CD4-positive, alpha-beta T cell treated with Interleukin-6 at 100 ng/mL for 8 hours (primary cell): ENCODE measurements around the gene CNFN.

ENCODE experiments used
- DNase-seq: peaks from one replicate; pipeline ENCODE4 v3.0.0-alpha.2; 2020; ENCODE audit warnings: mixed read lengths, low spot score

CNFN gene

DNA sequence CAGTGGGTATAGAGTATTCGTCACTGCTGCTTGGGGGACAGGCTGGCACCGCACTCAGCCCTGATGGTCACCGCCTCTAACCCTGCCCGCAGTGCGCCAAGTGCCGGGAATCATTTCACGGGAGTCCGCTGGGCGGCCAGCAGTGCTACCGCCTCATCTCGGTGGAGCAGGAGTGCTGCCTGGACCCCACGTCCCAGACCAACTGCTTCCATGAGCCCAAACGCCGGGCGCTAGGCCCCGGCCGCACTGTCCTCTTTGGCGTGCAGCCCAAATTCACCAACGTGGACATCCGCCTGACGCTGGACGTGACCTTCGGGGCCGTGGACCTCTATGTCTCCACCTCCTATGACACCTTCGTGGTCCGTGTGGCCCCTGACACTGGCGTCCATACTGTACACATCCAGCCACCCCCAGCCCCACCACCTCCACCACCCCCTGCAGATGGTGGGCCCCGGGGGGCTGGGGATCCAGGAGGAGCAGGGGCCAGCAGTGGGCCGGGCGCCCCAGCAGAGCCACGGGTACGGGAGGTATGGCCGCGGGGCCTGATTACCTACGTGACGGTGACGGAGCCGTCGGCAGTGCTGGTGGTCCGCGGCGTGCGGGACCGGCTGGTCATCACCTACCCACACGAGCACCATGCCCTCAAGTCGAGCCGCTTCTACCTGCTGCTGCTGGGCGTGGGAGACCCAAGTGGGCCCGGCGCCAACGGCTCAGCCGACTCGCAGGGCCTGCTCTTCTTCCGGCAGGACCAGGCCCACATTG is 14.5 kb downstream of the CNFN start:
- DNase-seq = no peak

DNA sequence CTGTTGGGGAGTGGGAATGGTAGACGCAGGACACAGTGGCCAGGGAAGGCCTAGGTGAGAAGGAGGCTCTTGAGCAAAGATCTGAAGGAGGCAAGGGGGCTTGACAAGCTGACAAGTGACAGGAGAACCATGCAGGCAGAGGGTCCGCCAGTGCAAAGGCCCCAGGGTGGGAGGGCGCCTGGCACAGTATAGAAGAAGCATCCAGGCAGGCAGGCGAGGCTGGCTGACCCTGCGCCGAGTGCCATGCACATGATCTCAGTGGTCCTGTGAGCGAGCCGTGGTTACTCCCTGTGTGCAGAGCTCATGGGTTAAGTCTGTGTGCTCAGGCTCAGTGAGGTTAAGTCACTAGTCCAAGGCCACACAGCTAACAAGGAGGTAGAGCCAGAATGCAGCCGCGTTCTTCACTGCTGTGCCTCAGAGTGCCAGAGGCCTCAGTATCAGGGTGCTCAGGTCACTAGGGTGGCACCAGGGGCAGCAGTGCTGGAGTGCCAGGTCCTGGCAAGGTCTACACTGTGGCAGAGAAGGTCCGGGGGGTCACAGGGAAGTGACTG is 15.2 kb downstream of the CNFN start:
- no peak for DNase-seq

DNA sequence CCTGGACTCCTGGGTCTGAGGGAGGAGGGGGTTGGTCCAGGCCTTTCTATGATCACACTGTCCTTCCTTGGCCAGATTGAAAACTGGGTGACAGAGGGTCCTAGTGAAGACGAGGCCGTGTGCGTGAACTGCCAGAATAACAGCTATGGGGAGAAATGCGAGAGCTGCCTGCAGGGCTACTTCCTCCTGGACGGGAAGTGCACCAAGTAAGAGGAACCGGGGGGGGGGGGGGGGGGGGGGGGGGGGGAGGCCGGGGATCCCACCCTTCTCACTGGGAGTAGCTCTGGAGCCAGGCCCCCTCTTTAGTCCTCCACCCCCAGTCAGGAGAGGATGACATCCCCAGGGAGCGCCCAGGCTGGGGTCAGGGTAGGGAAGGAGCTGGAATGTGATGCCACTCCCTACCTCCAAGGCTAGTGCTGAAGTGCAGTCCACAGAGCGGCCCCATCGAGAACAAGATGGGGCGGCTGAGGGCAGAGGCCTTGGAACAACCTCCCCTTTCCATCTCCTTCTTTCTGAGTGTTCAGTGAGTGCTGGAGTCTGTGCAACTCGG is 19.4 kb downstream of the CNFN start:
- no peak for DNase-seq

DNA sequence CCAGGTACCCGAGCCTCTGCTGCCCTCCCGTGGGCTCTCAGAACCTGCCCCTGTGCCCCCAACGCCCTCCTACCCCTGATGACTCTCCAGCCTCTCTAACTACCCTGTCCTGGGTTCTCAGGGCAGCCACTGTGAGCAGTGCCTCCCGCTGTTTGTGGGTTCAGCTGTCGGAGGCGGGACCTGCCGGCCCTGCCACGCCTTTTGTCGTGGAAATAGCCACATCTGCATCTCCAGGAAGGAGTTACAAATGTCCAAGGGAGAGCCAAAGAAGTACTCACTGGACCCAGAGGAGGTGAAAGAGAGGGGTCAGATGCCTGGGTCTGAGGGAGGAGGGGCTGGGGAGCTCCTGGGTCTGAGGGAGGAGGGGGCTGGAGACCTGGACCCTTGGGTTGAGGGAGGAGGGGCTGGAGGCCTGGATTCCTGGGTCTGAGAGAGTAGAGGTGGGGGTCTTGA is 20.0 kb downstream of the CNFN start:
- no peak for DNase-seq

DNA sequence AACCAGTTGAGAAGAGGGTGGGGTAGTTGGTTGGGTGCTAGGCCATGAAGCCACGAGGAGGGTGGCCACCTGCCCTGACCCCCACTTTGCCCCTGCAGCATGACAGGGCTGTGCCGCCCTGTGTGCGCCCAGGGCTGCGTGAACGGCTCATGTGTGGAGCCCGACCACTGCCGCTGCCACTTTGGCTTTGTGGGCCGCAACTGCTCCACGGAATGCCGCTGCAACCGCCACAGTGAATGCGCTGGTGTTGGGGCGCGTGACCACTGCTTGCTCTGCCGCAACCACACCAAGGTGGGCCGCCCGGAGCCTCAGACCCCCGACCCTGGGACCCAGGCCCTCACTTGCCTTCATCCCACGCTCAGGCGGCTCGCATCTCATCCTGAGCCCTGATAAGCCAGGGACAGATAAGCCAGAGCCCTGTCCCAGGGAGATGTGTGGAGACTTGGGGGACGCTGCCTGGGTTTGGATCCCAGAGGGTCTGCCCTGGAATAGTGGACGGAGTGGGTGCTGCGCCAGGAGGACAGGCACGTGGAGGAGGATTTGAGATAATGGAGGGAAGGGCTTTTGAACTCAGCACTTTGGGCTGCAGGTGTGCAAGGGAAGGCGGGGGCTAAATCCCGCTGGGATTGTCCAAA is 20.5 kb downstream of the CNFN start:
- no peak for DNase-seq

DNA sequence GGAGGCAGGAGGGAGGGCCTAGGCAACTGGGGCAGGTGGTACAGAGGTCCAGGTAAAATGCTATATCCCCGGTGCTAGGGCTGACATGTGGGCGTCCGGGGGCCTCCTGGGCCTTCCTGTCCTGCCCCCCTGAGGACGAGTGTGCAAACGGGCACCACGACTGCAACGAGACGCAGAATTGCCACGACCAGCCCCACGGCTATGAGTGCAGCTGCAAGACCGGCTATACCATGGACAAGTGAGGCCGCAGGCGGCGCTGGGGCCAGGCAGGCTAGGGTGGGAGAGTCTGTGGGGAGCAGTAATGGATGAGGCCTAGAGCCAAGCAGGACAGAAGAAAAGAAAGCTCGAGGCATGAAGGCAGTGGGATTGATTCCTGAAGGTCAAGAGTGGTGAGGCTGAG is 21.3 kb downstream of the CNFN start:
- no peak for DNase-seq

DNA sequence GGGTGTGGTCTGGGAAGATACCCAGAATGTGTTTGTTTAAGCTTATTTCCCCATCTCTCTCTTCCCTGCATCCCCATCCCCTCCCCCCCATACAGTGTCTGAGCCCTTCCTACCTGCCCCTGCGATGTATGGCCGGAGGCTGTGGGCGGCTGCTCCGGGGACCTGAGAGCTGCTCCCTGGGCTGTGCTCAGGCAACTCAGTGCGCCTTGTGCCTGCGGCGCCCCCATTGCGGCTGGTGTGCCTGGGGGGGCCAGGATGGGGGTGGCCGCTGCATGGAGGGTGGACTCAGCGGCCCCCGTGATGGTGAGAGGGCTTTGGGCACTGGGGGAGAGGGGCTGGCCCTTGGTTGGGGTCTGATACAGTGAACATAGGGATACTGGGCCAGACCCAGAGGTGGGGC is 21.7 kb downstream of the CNFN start:
- DNase-seq = no peak

DNA sequence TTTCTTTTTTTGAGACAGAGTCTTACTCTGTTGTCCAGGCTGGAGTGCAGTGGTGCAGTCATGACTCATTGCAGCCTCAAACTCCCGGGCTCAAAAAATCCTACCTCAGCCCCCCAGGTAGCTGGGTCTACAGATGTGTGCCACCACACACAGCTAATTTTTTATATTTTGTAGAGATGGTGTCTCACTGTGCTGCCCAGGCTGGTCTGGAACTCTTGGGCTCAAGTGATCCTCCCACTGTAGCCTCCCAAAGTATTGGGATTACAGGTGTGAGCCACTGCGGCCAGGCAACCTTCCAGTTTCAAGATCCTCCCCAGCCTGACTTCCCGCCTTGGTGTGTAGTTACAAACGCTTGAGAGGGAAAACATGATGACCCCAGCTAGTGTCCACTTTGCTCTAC is 22.2 kb downstream of the CNFN start:
- no peak for DNase-seq

DNA sequence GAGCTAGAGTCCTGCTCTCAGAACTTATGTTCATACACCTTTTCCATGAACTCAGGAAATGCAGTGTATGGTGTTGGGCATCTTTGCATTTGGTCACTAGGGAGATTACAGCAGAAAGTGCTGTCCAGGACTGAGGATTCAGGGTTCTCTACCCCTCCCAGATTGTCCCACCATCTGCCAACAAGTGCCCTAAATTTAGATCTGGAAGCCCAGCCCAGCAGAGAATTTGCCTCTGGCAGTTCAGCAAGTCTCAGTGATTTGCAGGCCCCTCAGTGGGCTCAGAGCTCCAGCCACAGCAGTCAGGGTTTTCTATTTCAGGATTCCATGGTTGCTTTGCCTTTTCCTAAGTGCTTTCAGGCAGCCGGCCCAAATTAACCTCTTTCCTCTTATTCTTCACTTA is 23.4 kb downstream of the CNFN start:
- no peak for DNase-seq

DNA sequence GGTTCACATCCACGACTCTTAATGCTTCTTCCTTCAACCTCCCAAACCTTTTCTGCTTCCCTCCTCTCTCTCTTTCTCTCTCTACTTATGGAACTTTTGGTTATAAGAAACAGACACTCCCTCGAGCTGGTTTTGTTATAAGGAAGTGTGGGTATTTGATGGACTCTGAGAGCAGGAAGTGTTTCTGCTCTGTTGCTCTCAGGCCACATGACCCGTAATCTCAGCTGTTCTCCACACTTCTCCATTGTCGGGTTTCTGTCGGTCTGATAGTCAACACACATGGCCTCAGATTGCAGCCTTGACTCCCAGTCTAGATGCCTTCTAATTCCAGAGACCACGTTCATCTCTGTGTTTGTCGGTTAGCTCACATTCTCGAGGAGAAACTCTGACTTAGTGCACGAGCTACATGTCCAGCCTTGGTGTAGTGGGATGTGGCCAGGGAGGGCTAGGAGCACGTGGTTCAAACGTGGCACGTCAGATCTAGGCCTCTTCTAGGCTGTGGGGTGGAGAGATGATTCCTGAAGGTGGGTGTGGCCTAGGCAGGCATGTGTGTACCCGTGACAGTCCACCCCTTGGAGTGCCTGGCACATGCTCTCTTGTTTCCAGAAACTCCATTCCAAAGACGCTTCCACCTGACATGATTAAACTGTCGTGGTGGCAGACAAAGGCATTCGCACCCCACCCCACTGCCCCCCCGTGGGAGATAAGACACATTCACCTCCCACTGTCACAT is 26.3 kb downstream of the CNFN start:
- no peak for DNase-seq

DNA sequence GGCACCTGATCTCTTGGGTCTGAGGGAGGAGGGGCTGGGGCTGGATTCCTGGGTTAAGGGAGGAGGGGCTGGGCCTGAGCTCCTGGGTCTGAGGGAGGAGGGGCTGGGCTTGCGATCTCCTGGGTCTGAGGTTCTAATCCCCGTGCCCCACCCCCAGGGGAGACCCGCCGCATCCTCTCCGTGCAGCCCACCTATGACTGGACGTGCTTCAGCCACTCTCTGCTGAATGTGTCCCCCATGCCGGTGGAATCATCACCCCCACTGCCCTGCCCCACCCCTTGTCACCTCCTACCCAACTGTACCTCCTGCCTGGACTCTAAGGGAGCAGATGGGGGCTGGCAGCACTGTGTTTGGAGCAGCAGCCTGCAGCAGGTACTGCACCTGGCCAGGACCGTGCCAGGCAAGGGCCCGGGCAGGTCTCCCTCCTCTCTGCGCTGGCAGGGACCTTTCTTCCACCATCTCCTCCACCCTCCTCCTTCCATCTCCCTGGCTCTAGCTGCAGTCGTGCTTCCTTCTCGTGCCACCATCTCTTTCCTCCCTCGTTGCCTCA is 27.1 kb downstream of the CNFN start:
- DNase-seq = no peak

DNA sequence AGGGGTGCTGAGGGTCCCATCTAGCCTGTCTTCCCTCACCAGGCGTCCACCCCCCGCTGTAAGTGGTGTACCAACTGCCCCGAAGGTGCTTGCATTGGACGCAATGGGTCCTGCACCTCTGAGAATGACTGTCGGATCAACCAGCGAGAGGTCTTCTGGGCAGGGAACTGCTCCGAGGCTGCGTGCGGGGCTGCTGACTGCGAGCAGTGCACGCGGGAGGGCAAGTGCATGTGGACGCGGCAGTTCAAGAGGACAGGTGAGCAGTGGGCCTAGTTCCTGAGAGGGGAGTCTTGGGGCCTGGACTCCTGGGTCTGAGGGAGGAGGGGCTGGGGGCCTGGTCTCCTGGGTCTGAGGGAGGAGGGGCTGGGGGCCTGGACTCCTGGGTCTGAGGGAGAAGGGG is 27.8 kb downstream of the CNFN start:
- DNase-seq = no peak

DNA sequence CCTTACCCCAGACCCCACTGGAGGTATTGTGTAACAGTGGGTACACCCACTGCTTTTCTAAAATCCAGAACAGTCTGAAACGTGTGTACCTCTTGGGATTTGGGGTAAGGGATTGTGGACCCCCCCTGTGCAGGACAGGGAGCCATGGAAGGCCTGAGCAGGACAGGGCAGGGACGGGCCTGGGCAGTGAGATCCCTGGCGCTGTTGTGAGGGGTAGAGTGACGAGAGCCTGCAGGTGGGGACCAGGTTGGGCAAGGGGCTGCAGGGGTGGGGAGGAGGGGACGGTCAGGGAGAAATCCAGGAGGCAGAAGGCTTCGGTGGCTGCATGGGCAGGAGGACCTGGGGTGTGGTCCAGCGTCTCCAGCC is 28.6 kb downstream of the CNFN start:
- DNase-seq = no peak

DNA sequence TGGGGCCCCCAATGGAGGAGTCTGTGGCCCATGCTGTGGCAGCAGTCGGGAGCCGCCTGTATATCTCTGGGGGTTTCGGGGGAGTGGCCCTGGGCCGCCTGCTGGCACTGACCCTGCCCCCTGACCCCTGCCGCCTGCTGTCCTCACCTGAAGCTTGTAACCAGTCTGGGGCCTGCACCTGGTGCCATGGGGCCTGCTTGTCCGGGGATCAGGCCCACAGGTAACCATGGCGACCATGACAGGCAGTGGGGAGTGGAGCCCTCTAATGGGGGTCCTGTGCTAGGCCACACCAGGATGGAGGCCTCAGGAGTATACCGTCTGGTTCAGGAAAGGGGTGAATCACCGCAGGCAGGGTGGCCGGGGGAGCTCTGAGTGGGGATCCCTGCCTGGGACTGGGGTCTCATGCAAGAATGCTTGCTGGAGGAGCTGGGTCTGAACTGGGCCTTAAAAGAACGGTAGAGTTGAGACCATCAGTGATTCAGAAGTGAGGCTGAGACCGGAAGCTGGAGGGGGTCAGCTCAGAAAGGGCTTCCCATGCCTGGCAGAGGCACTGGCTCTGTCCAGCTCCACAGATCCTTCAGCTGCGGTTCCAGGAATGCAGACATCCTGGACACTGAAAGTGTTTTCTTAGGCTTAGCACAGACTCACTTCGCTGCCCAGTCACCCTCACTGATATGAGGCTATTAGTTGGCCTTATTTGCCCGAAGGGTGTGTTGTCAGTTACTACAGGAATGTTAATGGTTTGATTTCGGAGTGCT is 29.1 kb downstream of the CNFN start:
- DNase-seq = no peak

DNA sequence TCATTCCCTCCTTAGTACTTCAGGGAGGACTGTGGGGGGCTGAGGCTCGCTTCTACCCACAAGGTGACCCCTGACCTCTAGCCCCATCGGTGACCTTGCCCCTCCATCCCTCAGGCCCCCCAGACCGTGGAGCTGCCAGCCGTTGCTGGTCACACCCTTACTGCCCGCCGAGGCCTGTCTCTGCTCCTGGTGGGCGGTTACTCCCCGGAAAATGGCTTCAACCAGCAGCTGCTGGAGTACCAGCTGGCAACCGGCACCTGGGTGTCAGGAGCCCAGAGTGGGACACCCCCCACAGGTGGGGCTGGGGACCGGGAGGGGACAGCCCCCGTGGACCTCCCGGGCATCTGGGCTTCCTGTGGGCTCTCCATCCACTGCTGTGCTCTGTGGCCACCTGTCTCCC is 32.8 kb downstream of the CNFN start:
- DNase-seq = no peak

DNA sequence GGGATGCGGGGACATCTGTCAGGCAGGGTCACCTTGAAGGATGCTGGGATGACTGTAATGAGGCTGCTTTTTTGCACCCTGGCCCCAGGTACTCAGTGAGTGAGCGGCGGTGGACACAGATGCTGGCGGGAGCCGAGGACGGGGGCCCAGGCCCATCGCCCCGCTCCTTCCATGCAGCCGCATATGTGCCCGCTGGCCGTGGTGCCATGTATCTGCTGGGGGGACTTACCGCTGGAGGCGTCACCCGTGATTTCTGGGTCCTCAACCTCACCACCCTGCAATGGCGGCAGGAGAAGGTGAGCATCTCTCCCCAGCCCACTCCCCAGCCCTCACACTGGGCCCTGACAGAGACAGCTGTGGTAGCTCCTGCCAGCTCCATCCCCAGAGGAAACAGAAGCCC is 33.4 kb downstream of the CNFN start:
- DNase-seq = no peak

DNA sequence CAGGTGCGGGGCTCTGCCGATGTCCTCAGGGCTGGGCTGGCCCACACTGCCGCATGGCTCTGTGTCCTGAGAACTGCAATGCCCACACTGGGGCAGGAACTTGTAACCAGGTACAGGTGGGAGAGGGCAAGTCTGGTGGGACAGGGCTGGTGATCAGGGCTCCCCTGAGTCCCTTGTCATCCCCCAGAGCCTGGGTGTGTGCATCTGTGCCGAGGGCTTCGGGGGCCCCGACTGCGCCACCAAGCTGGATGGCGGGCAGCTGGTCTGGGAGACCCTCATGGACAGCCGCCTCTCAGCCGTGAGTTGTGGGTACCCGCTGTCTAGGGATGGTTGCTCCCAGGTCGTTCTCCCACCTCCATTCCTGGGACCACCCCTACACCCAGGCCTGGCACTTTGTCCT is 34.2 kb downstream of the CNFN start:
- no peak for DNase-seq

DNA sequence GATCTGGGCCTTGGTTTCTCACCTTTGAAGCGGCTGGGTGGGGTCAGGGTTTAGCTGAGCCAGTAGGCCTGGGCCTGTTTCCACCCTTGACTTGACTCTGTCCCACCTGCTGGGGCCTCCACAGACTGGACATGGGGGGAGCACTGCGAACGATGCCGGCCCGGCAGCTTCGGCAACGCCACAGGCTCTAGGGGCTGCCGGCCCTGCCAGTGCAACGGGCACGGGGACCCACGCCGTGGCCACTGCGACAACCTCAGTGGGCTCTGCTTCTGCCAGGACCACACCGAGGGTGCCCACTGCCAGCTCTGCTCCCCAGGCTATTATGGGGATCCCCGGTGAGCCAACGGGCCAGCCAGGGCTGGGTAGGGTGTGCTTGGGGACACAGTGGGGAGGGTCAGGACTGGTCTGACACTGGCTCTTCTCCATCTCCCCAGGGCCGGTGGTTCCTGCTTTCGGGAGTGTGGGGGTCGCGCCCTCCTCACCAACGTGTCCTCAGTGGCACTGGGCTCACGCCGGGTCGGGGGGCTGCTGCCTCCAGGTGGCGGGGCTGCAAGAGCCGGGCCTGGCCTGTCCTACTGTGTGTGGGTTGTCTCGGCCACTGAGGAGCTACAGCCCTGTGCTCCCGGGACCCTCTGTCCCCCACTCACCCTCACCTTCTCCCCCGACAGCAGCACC is 36.6 kb downstream of the CNFN start:
- no peak for DNase-seq

DNA sequence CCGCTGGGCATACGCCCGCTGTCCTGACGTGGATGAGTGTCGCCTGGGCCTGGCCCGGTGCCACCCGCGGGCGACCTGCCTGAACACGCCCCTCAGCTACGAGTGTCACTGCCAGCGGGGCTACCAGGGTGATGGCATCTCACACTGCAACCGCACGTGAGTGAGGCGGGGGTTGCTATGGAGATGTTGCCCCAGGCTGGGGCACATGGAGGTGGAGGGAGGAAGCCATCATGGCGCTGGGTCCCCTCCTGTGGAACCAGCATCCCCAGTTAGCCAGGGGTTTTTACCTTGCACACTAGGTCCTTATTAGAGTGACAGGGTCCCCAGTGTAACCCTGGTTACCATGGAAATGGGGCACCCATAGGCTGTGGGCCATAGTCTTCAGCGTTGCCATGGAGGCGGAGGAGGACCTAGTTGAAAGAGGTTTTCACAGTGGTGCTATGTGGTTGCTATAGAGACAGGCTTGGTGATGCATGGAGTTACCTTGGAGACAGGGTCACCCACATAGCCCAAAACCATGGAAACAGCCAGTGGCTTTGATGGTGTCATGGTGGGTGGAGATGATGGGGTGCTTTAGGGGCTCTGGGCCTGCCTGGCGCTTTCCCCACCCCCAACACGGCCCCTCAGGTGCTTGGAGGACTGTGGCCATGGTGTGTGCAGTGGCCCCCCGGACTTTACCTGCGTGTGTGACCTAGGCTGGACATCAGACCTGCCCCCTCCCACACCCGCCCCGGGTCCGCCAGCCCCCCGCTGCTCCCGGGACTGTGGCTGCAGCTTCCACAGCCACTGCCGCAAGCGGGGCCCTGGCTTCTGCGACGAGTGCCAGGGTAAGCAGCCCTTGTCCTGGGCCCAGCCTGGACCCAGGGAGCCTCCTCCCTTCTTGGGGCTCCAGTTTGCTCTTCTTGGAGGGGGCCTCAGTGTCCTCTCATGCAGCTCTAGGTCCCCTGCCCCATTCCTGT is 37.5 kb downstream of the CNFN start:
- no peak for DNase-seq
